Glomerular endothelial cell (primary cell): ENCODE data around the gene FHIT. TPM values are rescaled to one million over a fixed set of nuclear protein-coding genes. Genes with fewer than 3 reads are reported as not detected.

Source experiments
- DNase-seq: peaks from one replicate; pipeline ENCODE4 v3.0.0-alpha.2; 2011; ENCODE audit warnings: low read depth, low spot score; ENCODE audit errors: extremely low read depth
- total RNA-seq: library from RNA; depleted of rRNA; stranded (reverse); fragments of >200 nt; gene quantifications from 2 replicates; pipeline ENCODE4 v1.2.3, GENCODE V29; 2015

Gene FHIT
- total RNA-seq, 1 donor from 2014 or later, result 8.1 TPM

GRCh38 chr3:60391292-60391691 lies 860.0 kb downstream of the FHIT start:
- no peak for DNase-seq

- DNase-seq, result no peak
Observed at GRCh38 chr3:60388731-60389130, 862.5 kb downstream of the FHIT start.

- DNase-seq, result no peak
Observed at GRCh38 chr3:60386306-60386705, 864.9 kb downstream of the FHIT start.

- DNase-seq, result no peak
Observed at GRCh38 chr3:60384341-60384740, 866.9 kb downstream of the FHIT start.

GRCh38 chr3:60383345-60383744 lies 867.9 kb downstream of the FHIT start:
- DNase-seq, result no peak

GRCh38 chr3:60366486-60366885 lies 884.8 kb downstream of the FHIT start:
- DNase-seq, result no peak

GRCh38 chr3:60365360-60365759 lies 885.9 kb downstream of the FHIT start:
- DNase-seq, result no peak

- DNase-seq, result no peak
Observed at GRCh38 chr3:60364475-60364874, 886.8 kb downstream of the FHIT start.

GRCh38 chr3:60363817-60364216 lies 887.4 kb downstream of the FHIT start:
- no peak for DNase-seq

GRCh38 chr3:60355825-60356224 lies 895.4 kb downstream of the FHIT start:
- no peak for DNase-seq

- no peak for DNase-seq
Observed at GRCh38 chr3:60351481-60351880, 899.8 kb downstream of the FHIT start.

GRCh38 chr3:60344340-60344739 lies 906.9 kb downstream of the FHIT start:
- no peak for DNase-seq

GRCh38 chr3:60343831-60344230 lies 907.4 kb downstream of the FHIT start:
- no peak for DNase-seq

GRCh38 chr3:60339304-60339703 lies 911.9 kb downstream of the FHIT start:
- DNase-seq, result no peak

GRCh38 chr3:60337421-60337820 lies 913.8 kb downstream of the FHIT start:
- DNase-seq, result no peak

GRCh38 chr3:60336061-60336460 lies 915.2 kb downstream of the FHIT start:
- DNase-seq, result no peak

- no peak for DNase-seq
Observed at GRCh38 chr3:60333710-60334109, 917.5 kb downstream of the FHIT start.

- DNase-seq, result no peak
Observed at GRCh38 chr3:60330107-60330506, 921.1 kb downstream of the FHIT start.

- DNase-seq, result no peak
Observed at GRCh38 chr3:60325610-60326170, 925.6 kb downstream of the FHIT start.

- no peak for DNase-seq
Observed at GRCh38 chr3:60323651-60324050, 927.6 kb downstream of the FHIT start.

- DNase-seq, result no peak
Observed at GRCh38 chr3:60323180-60323579, 928.1 kb downstream of the FHIT start.

- no peak for DNase-seq
Observed at GRCh38 chr3:60322298-60322856, 928.9 kb downstream of the FHIT start.
